Stimulated activated CD4-positive, alpha-beta T cell treated with anti-CD3 and anti-CD28 coated beads, Interleukin-15, amount 100 ng/mL, for 1 hour (primary cell): ENCODE measurements around the gene DSE.

Experiments
- DNase-seq, 2 donors: peaks; one replicate each; pipeline ENCODE4 v3.0.0-alpha.2; 2020; ENCODE audit warnings: low read depth in 1 of 2, low spot score in 1 of 2

Gene DSE

GRCh38 chr6:116386581-116387299 is 16.0 kb downstream of the DSE start:
- DNase-seq = no peak

GRCh38 chr6:116387374-116387773 is 16.6 kb downstream of the DSE start:
- DNase-seq = no peak

GRCh38 chr6:116388924-116389323 is 18.2 kb downstream of the DSE start:
- no peak for DNase-seq

GRCh38 chr6:116389357-116389756 is 18.6 kb downstream of the DSE start:
- no peak for DNase-seq

- no peak for DNase-seq
Observed at GRCh38 chr6:116390581-116390980, 19.8 kb downstream of the DSE start.

GRCh38 chr6:116392132-116393013 is 21.6 kb downstream of the DSE start:
- DNase-seq = no peak

- no peak for DNase-seq
Observed at GRCh38 chr6:116393430-116393829, 22.7 kb downstream of the DSE start.

- no peak for DNase-seq
Observed at GRCh38 chr6:116395647-116396046, 24.9 kb downstream of the DSE start.

- DNase-seq = no peak
Observed at GRCh38 chr6:116396441-116396840, 25.7 kb downstream of the DSE start.

GRCh38 chr6:116397914-116398313 is 27.2 kb downstream of the DSE start:
- no peak for DNase-seq

- no peak for DNase-seq
Observed at GRCh38 chr6:116398316-116399010, 27.7 kb downstream of the DSE start.

GRCh38 chr6:116399287-116399686 is 28.5 kb downstream of the DSE start:
- DNase-seq = no peak

- DNase-seq = no peak
Observed at GRCh38 chr6:116400328-116400727, 29.6 kb downstream of the DSE start.

- DNase-seq = no peak
Observed at GRCh38 chr6:116402108-116402937, 31.6 kb downstream of the DSE start.

GRCh38 chr6:116403205-116403604 is 32.5 kb downstream of the DSE start:
- DNase-seq = no peak

- DNase-seq = no peak
Observed at GRCh38 chr6:116404696-116405095, 33.9 kb downstream of the DSE start.

GRCh38 chr6:116405138-116405537 is 34.4 kb downstream of the DSE start:
- no peak for DNase-seq

- no peak for DNase-seq
Observed at GRCh38 chr6:116405652-116406356, 35.1 kb downstream of the DSE start.

GRCh38 chr6:116406678-116407345 is 36.1 kb downstream of the DSE start:
- no peak for DNase-seq

GRCh38 chr6:116408491-116408890 is 37.7 kb downstream of the DSE start:
- no peak for DNase-seq
